Sciatic nerve (tissue), 2 donors: ENCODE measurements around the gene NFASC. TPM values are rescaled to one million over a fixed set of nuclear protein-coding genes. Genes with fewer than 3 reads are reported as not detected.

Experiments used
- ATAC-seq: fragments of 200-7000 bp; cut with Tn5 transposase; one replicate; pipeline ENCODE4 v1.9.1; 2020; ENCODE audit warnings: mild to moderate bottlenecking, moderate library complexity
- DNase-seq: peaks from one replicate; pipeline ENCODE4 v3.0.0-alpha.2; 2020; ENCODE audit warnings: low spot score
- intact Hi-C: fragments of 100-400 bp; cut with DNase I; formaldehyde crosslinking; loops from one replicate; pipeline ENCODE4 v1.14.2; 2022
- total RNA-seq: library from RNA; stranded (reverse); fragmentation: NEBNext Ultra II Directional; extraction: Animal tissue kit (Norgen Biotek cat#: 25700); gene quantifications from one replicate; pipeline ENCODE4 v1.2.1, GENCODE V29; 2021
- donor health status: DM: no; HTN: no; CAD: no.
- donor health status: DM: no; HTN: no; CAD: no.

Gene NFASC
- total RNA-seq, 1 donor from 2014 or later: 140 TPM

GRCh38 chr1:205012391-205013140 lies 141.9 kb downstream of the NFASC start:
- DNase-seq (no peak), ATAC-seq (peak; percentile 32)
- intact Hi-C loops: no loop called here

GRCh38 chr1:205013683-205014367 lies 143.2 kb downstream of the NFASC start:
- DNase-seq: no peak
- ATAC-seq: peak; percentile 70
- intact Hi-C loops: no loop called here

- intact Hi-C loops: no loop called here
Measured at GRCh38 chr1:205014783-205015182, 144.1 kb downstream of the NFASC start.

GRCh38 chr1:205015241-205015640 lies 144.6 kb downstream of the NFASC start:
- no peak for ATAC-seq
- intact Hi-C loops: no loop called here
- no peak for DNase-seq

More at GRCh38 chr1:205014783-205015182, 144.1 kb downstream of the NFASC start:
- DNase-seq: no peak
- no peak for ATAC-seq

GRCh38 chr1:205016075-205016474 lies 145.4 kb downstream of the NFASC start:
- no peak for ATAC-seq
- intact Hi-C loops: no loop called here
- no peak for DNase-seq

- intact Hi-C loops: no loop called here
- ATAC-seq (no peak), DNase-seq (no peak)
Measured at GRCh38 chr1:205016584-205016983, 145.9 kb downstream of the NFASC start.

- intact Hi-C loops: no loop called here
Measured at GRCh38 chr1:205017001-205017400, 146.3 kb downstream of the NFASC start.

GRCh38 chr1:205017766-205018165 lies 147.1 kb downstream of the NFASC start:
- ATAC-seq (no peak), DNase-seq (no peak)
- intact Hi-C loops: no loop called here

More at GRCh38 chr1:205017001-205017400, 146.3 kb downstream of the NFASC start:
- ATAC-seq (no peak), DNase-seq (no peak)

- ATAC-seq (no peak), DNase-seq (no peak)
- intact Hi-C loops: no loop called here
Measured at GRCh38 chr1:205018381-205018780, 147.7 kb downstream of the NFASC start.

GRCh38 chr1:205020466-205020865 lies 149.8 kb downstream of the NFASC start:
- DNase-seq (no peak), ATAC-seq (no peak)
- intact Hi-C loops: no loop called here

- ATAC-seq (no peak), DNase-seq (no peak)
- intact Hi-C loops: no loop called here
Measured at GRCh38 chr1:205024679-205025078, 154.0 kb downstream of the NFASC start.

GRCh38 chr1:205025239-205025638 lies 154.6 kb downstream of the NFASC start:
- ATAC-seq (no peak), DNase-seq (no peak)
- intact Hi-C loops: no loop called here

GRCh38 chr1:205026181-205026580 lies 155.5 kb downstream of the NFASC start:
- DNase-seq (no peak), ATAC-seq (no peak)
- intact Hi-C loops: no loop called here

GRCh38 chr1:205028390-205028789 lies 157.7 kb downstream of the NFASC start:
- intact Hi-C loops: no loop called here
- no peak for DNase-seq
- ATAC-seq: no peak

GRCh38 chr1:205028924-205029323 lies 158.3 kb downstream of the NFASC start:
- ATAC-seq: no peak
- intact Hi-C loops: no loop called here
- no peak for DNase-seq

GRCh38 chr1:205030241-205030640 lies 159.6 kb downstream of the NFASC start:
- DNase-seq (no peak), ATAC-seq (no peak)
- intact Hi-C loops: no loop called here

GRCh38 chr1:205030896-205031295 lies 160.2 kb downstream of the NFASC start:
- intact Hi-C loops: no loop called here
- DNase-seq (no peak), ATAC-seq (no peak)

- ATAC-seq (no peak), DNase-seq (no peak)
- intact Hi-C loops: no loop called here
Measured at GRCh38 chr1:205032508-205032907, 161.8 kb downstream of the NFASC start.

- intact Hi-C loops: no loop called here
- ATAC-seq: no peak
- DNase-seq: no peak
Measured at GRCh38 chr1:205037539-205037938, 166.9 kb downstream of the NFASC start.

GRCh38 chr1:205038132-205038786 lies 167.6 kb downstream of the NFASC start:
- intact Hi-C loops: no loop called here
- no peak for ATAC-seq
- DNase-seq: no peak
